Caco-2 (cell line): Measurements from ENCODE around the gene INTS2. TPM values are rescaled to one million over a fixed set of nuclear protein-coding genes. Genes with fewer than 3 reads are reported as not detected.

Experiments
- Bru-seq: library from RNA; stranded (reverse); fragments of 400-500 nt; gene quantifications from one replicate; lab custom pipeline; 2021; lab: Mats Ljungman, UMichigan
- BruChase-seq, 2 experiments: library from RNA; stranded (reverse); fragments of 400-500 nt; gene quantifications; one replicate each; lab custom pipeline; 2021; lab: Mats Ljungman, UMichigan
- BruUV-seq: library from RNA; stranded (reverse); fragments of 400-500 nt; replicated peaks from 2 replicates; lab custom pipeline; 2021; lab: Mats Ljungman, UMichigan
- CTCF ChIA-PET: fragments of 300-600 bp; sonication (Branson Sonifier 250); formaldehyde crosslinking; loops from one replicate; lab custom pipeline; 2022; ENCODE audit warnings: antibody characterized with exemption; lab: Charles Lee
- POLR2A ChIA-PET: fragments of 300-600 bp; sonication (Branson Sonifier 250); formaldehyde crosslinking; loops from one replicate; lab custom pipeline; 2022; ENCODE audit warnings: antibody characterized with exemption; lab: Charles Lee
- DNase-seq, 2 experiments: peaks; one replicate each; pipeline versions ENCODE4 v3.0.0 to v3.0.0-alpha.2; 2020 to 2022
- H3K27me3 ChIP-seq: replicated peaks from 2 replicates; pipeline ENCODE4 v1.6.0; 2011; ENCODE audit warnings: low read length; ENCODE audit not compliant: control insufficient read depth, insufficient read depth
- H3K36me3 ChIP-seq: 2 replicates; pipeline ENCODE4 v1.5.1; 2011; ENCODE audit warnings: low read length; ENCODE audit not compliant: control insufficient read depth, insufficient read depth
- H3K4me1 ChIP-seq: fragments of 250-450 bp; sonication (Bioruptor Pico); 2 replicates; pipeline ENCODE4 v1.5.1; 2020; ENCODE audit warnings: mild to moderate bottlenecking
- H3K4me3 ChIP-seq: 2 replicates; pipeline ENCODE4 v1.5.1; 2011; ENCODE audit warnings: low read depth, mild to moderate bottlenecking, control low read depth, low read length
- H3K9me3 ChIP-seq: fragments of 250-450 bp; sonication (Bioruptor Pico); 2 replicates; pipeline ENCODE4 v1.5.1; 2020; ENCODE audit warnings: mild to moderate bottlenecking, moderate library complexity
- H3K27ac Mint-ChIP-seq: one replicate; pipeline ENCODE4 v1.8.0; 2022; ENCODE audit warnings: mixed read lengths; ENCODE audit not compliant: unreplicated experiment
- H3K27me3 Mint-ChIP-seq: one replicate; pipeline ENCODE4 v1.8.0; 2022; ENCODE audit warnings: mixed read lengths; ENCODE audit not compliant: insufficient read depth, unreplicated experiment
- H3K36me3 Mint-ChIP-seq: one replicate; pipeline ENCODE4 v1.8.0; 2022; ENCODE audit warnings: mild to moderate bottlenecking, mixed read lengths; ENCODE audit not compliant: insufficient read depth, unreplicated experiment
- H3K4me1 Mint-ChIP-seq: one replicate; pipeline ENCODE4 v1.8.0; 2022; ENCODE audit warnings: low read depth, mixed read lengths; ENCODE audit not compliant: unreplicated experiment
- H3K4me3 Mint-ChIP-seq: one replicate; pipeline ENCODE4 v1.8.0; 2022; ENCODE audit warnings: mild to moderate bottlenecking, moderate library complexity, mixed read lengths; ENCODE audit not compliant: unreplicated experiment
- H3K9me3 Mint-ChIP-seq: one replicate; pipeline ENCODE4 v1.8.0; 2022; ENCODE audit warnings: mixed read lengths; ENCODE audit not compliant: unreplicated experiment
- CTCF ChIP-seq, 2 experiments: fragments of 200-600 bp in 1 of 2; IDR thresholded peaks; 1 replicate in 1 of 2; 2 replicates in 1 of 2; pipeline versions ENCODE4 v1.5.1 to v1.8.0; 2011 to 2022; ENCODE audit warnings: antibody characterized with exemption in 1 of 2, control low read depth in 1 of 2, inconsistent platforms in 1 of 2, low read depth in 1 of 2, low read length in 1 of 2, mild to moderate bottlenecking in 1 of 2, moderate library complexity in 1 of 2; ENCODE audit not compliant: insufficient read depth in 1 of 2, severe bottlenecking in 1 of 2, unreplicated experiment in 1 of 2
- intact Hi-C: fragments of 100-400 bp; cut with micrococcal nuclease; formaldehyde crosslinking; loops from one replicate; pipeline ENCODE4 v1.10.0; 2022; ENCODE audit not compliant: unreplicated experiment
- long read RNA-seq: library from polyadenylated mRNA; stranded (forward); transcript quantifications from one replicate; pipeline ENCODE4 v2.0.0, GENCODE V29; 2022
- total RNA-seq: library from RNA; stranded (reverse); gene quantifications from 2 replicates; pipeline ENCODE4 v1.2.3, GENCODE V29; 2022

Gene INTS2
- total RNA-seq (20.1 and 20.8 TPM in 2 replicates), Bru-seq, nascent RNA (percentile 71 among the genes with signal in this experiment), BruChase-seq, experiment 1, labeled RNA remaining after a 2-hour chase (percentile 80 among the genes with signal in this experiment), BruChase-seq, experiment 2, labeled RNA remaining after a 6-hour chase (percentile 81 among the genes with signal in this experiment)
- long read RNA-seq, full-length matches to known transcripts: 11 of 18 reads
- long read RNA-seq, partial matches to known transcripts: 3 of 18 reads
- long read RNA-seq, other reads (novel, unspliced or antisense): 4 of 18 reads

- Histone ChIP-seq H3K4me1 (no peaks in the 10 kb centered on the region), H3K27me3 (no peaks in the 10 kb centered on the region), H3K36me3 (no peaks in the 10 kb centered on the region), H3K9me3 (no peaks in the 10 kb centered on the region), H3K4me3 (peak within 1 kb of the TSS; percentile 67)
- intact Hi-C loops: loop anchor here (5.0 to 10.0 kb wide), 3 partner anchors 65 to 290 kb away; partner anchors contain the start of genes BRIP1 and MED13
- DNase-seq: peak; percentile 95 to 97
- Mint-ChIP-seq H3K27ac (peak within 1 kb of the TSS; percentile 94), H3K9me3 (no peaks in the 10 kb centered on the region), H3K27me3 (no peaks in the 10 kb centered on the region), H3K36me3 (peaks cover 29% of the 10 kb centered on the region), H3K4me3 (peak within 1 kb of the TSS; percentile 97), H3K4me1 (no peaks in the 10 kb centered on the region)
- ChIA-PET CTCF (no interaction called here), POLR2A (interaction anchor here (0.7 kb wide), 1 partner anchor 11 kb away, joined by 3 read pairs; no protein-coding TSS in a partner anchor)
- TF ChIP-seq CTCF (IDR thresholded peaks at IDR 0.05; ENCODE audit: insufficient read depth in 1 of 2, low read depth in 1 of 2, low read length in 1 of 2, severe bottlenecking in 1 of 2, unreplicated experiment in 1 of 2): no peak
- BruUV-seq: TSS peak; percentile 86
Observed at GRCh38 chr17:61927208-61928100, at the start of gene INTS2. INTS2 (minus strand) TSS chr17:61927982; CDS start chr17:61926644, 1,338 bp downstream.

GRCh38 chr17:61974115-61974514 lies 46.3 kb upstream of the INTS2 start:
- H3K36me3 Mint-ChIP-seq: peaks cover 76% of the 10 kb centered on the region
- CTCF ChIA-PET: no interaction called here
- H3K36me3 ChIP-seq: peaks cover 1% of the 10 kb centered on the region; the same call in 1 of the 2 replicates

More at GRCh38 chr17:61974115-61974514, 46.3 kb upstream of the INTS2 start:
- H3K9me3 ChIP-seq: no peaks in the 10 kb centered on the region; the same call in 1 of the 2 replicates
- H3K27me3 ChIP-seq: no peaks in the 10 kb centered on the region
- no peak for DNase-seq
- no peaks in the 10 kb centered on the region for H3K9me3 Mint-ChIP-seq
- TF ChIP-seq CTCF (IDR thresholded peaks at IDR 0.05; ENCODE audit: insufficient read depth in 1 of 2, low read depth in 1 of 2, low read length in 1 of 2, severe bottlenecking in 1 of 2, unreplicated experiment in 1 of 2): no peak
- POLR2A ChIA-PET: no interaction called here
- H3K4me3 ChIP-seq: no peak overlapping the region
- intact Hi-C loops: no loop called here
- no peaks in the 10 kb centered on the region for H3K27me3 Mint-ChIP-seq
- no peaks in the 10 kb centered on the region for H3K4me1 Mint-ChIP-seq
- BruUV-seq: no TSS peak
- no peak overlapping the region for H3K27ac Mint-ChIP-seq
- no peaks in the 10 kb centered on the region for H3K4me1 ChIP-seq
- H3K4me3 Mint-ChIP-seq: no peak overlapping the region
